Cardiac septum (tissue), 1 donor: ENCODE data around the gene HOOK2. TPM values are rescaled to one million over a fixed set of nuclear protein-coding genes. Genes with fewer than 3 reads are reported as not detected.
"Not testable (repeated sequence)": the region's sequence is repeated elsewhere in the genome, so short reads cannot be mapped to it uniquely, and the experiment has no call there.

ENCODE experiments used
- DNase-seq: peaks from one replicate; pipeline ENCODE4 v3.0.0-alpha.2; 2020; ENCODE audit warnings: low spot score
- intact Hi-C: fragments of 100-400 bp; cut with DNase I; formaldehyde crosslinking; loops from one replicate; pipeline ENCODE4 v1.14.0; 2022
- total RNA-seq: library from RNA; stranded (reverse); fragmentation: NEBNext Ultra II Directional; extraction: Animal tissue kit (Norgen Biotek cat#: 25700); gene quantifications from one replicate; pipeline ENCODE4 v1.2.1, GENCODE V29; 2021
- donor health status: DM: no; HTN: no; CAD: no.

Gene HOOK2
- total RNA-seq, 1 donor from 2014 or later, result 101 TPM

GRCh38 chr19:12733369-12734214 is 41.8 kb downstream of the HOOK2 start:
- DNase-seq, result no peak
- intact Hi-C loops, result loop anchor here (1.0 kb wide), 2 partner anchors 11 to 40 kb away; no protein-coding TSS in a partner anchor

- intact Hi-C loops, result no loop called here
- DNase-seq, result no peak
Observed at GRCh38 chr19:12731337-12731736, 44.0 kb downstream of the HOOK2 start.

GRCh38 chr19:12730064-12730463 is 45.3 kb downstream of the HOOK2 start:
- no peak for DNase-seq
- intact Hi-C loops, result no loop called here

- DNase-seq, result no peak
- intact Hi-C loops, result no loop called here
Observed at GRCh38 chr19:12727745-12728433, 47.5 kb downstream of the HOOK2 start.

- no peak for DNase-seq
- intact Hi-C loops, result no loop called here
Observed at GRCh38 chr19:12726988-12727316, 48.4 kb downstream of the HOOK2 start.

GRCh38 chr19:12725612-12726011 is 49.7 kb downstream of the HOOK2 start:
- intact Hi-C loops, DNase-seq: not testable (repeated sequence)

- intact Hi-C loops, result loop anchor here (5.0 kb wide), 2 partner anchors 38 to 73 kb away; no protein-coding TSS in a partner anchor
- no peak for DNase-seq
Observed at GRCh38 chr19:12723641-12724426, 51.5 kb downstream of the HOOK2 start, which contains the start of gene TNPO2. Gene TNPO2, minus strand, starts transcription at chr19:12723932. Its CDS starts 2,955 bp downstream, at chr19:12720977.

- DNase-seq, result no peak
- intact Hi-C loops, result loop anchor here (5.0 kb wide), 2 partner anchors 39 to 74 kb away; no protein-coding TSS in a partner anchor
Observed at GRCh38 chr19:12723381-12723640, 52.0 kb downstream of the HOOK2 start.

- intact Hi-C loops, result loop anchor here (1.0 to 5.0 kb wide), 3 partner anchors 12 to 75 kb away; partner anchors contain the start of gene TRIR
Observed at GRCh38 chr19:12722566-12723380, 52.6 kb downstream of the HOOK2 start.

GRCh38 chr19:12721656-12722565 is 53.4 kb downstream of the HOOK2 start:
- DNase-seq, result no peak
- intact Hi-C loops, result loop anchor here (1.0 to 5.0 kb wide), 3 partner anchors 12 to 75 kb away; partner anchors contain the start of gene TRIR

More at GRCh38 chr19:12722566-12723380, 52.6 kb downstream of the HOOK2 start:
- peak; percentile 98 for DNase-seq

- intact Hi-C loops, result loop anchor here (5.0 kb wide), 2 partner anchors 41 to 76 kb away; no protein-coding TSS in a partner anchor
- DNase-seq, result no peak
Observed at GRCh38 chr19:12720851-12721655, 54.3 kb downstream of the HOOK2 start.

GRCh38 chr19:12720296-12720695 is 55.1 kb downstream of the HOOK2 start:
- intact Hi-C loops, result loop anchor here (5.0 kb wide), 2 partner anchors 42 to 77 kb away; no protein-coding TSS in a partner anchor

GRCh38 chr19:12715929-12716328 is 59.4 kb downstream of the HOOK2 start:
- intact Hi-C loops, result no loop called here
- no peak for DNase-seq

More at GRCh38 chr19:12720296-12720695, 55.1 kb downstream of the HOOK2 start:
- no peak for DNase-seq

- intact Hi-C loops, result no loop called here
- DNase-seq, result no peak
Observed at GRCh38 chr19:12715102-12715501, 60.2 kb downstream of the HOOK2 start.

GRCh38 chr19:12713304-12713703 is 62.0 kb downstream of the HOOK2 start:
- intact Hi-C loops, DNase-seq: not testable (repeated sequence)
